ENCODE results near the gene IFNLR1.

Gene IFNLR1

GRCh38 chr1:24159366-24159765, 27.7 kb downstream of the IFNLR1 start:
- Histone ChIP-seq H3K4me3 (no peak overlapping the region), H3K27ac (no peak overlapping the region)
- no peak for DNase-seq (ENCODE audit: low spot score)
- TF ChIP-seq CTCF (IDR thresholded peaks at IDR 0.05), result no peak

DNA sequence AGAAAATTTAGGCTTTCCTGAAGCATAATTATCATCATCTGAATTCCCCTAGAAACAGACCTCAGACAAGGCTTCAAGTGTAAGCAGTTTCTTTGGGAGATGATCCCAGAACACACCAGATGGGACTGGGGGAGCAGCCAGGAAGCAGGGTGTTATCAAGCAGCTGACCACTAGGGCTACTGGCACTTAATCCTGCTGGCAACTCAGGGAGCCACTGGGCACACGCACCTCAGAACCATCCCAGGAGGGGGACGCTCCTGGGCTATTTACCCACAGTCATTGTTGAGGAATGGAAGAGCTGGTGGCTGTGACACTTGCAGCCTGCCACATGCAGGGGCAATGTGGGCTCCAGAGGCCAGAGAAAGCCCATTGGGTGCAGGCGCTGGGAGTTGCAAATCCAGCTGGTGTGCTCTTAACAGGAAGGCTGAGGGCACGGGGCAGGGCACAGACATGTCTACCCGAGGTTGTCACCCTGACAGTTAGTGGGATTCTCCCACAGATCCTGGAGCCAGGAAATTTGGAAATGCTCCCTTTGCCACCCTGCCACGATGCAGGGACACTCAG, 29.1 kb downstream of the IFNLR1 start:
- TF ChIP-seq CTCF (IDR thresholded peaks at IDR 0.05), result no peak
- DNase-seq (ENCODE audit: low spot score), result no peak
- Histone ChIP-seq H3K4me3 (no peak overlapping the region), H3K27ac (no peak overlapping the region)

GRCh38 chr1:24156542-24157260, 30.4 kb downstream of the IFNLR1 start:
- TF ChIP-seq CTCF (IDR thresholded peaks at IDR 0.05), result no peak
- no peak for DNase-seq (ENCODE audit: low spot score)
- Histone ChIP-seq H3K4me3 (no peak overlapping the region), H3K27ac (no peak overlapping the region)

DNA sequence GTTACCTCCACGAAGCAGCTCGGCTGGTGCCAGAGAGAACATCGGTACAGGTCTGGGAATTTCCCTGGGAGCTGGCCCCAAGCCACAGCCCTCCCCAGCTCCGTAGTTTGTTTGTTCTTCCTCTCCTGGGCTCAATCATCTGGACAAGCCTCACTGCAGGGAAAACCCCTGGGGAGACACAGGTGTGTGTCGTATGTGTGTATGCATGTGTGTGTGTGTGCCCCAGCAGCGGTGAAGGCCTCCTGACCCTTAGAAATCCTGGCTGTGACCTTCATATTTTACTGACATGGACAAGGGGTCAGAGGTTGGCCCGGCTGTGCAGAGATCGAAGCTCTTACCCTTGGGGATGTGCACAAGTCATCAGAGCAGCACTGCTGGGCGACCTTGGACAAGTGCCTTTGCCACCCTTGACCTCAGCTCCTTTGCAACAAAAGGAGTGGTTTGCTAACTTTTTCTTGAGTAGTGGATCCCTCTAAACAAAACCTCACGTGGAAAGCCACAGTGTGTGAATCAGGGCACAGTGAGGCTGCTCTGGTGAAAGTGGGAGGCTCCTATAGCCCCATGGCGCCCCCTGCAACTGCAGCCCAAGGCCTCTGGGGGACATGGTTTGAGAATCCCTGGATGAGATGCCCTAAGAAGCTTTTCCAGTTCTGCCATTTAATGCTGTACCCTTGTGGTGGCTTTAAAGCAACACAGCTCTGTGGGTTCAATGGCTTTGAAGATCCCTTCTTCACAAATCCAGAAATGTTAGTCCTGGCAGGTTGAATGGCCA, 31.9 kb downstream of the IFNLR1 start:
- no peak overlapping the region for H3K4me3 ChIP-seq
- no peak for TF ChIP-seq CTCF (IDR thresholded peaks at IDR 0.05)
- no peak for DNase-seq (ENCODE audit: low spot score)
- H3K27ac ChIP-seq, result no peak overlapping the region

DNA sequence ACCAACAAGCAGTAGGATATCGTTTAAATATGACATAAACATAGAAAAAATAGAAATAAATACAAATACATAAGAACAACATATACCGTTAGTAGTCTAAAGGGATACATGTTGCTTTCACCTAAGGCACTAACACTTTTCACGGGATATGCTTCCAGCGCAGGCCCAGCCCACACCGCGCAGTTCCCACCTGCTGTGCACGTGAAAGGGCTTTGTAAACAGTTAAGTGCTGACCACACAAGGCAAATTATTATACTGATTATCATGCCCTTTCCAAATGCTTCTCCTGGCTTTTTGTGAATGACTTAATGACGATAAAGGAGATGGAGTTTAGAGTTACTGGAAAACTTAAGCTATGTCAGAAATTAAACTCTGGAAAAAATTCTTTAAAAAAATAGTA, 32.9 kb downstream of the IFNLR1 start:
- no peak for TF ChIP-seq CTCF (IDR thresholded peaks at IDR 0.05)
- no peak overlapping the region for H3K27ac ChIP-seq
- no peak overlapping the region for H3K4me3 ChIP-seq
- no peak for DNase-seq (ENCODE audit: low spot score)

GRCh38 chr1:24152631-24153494, 34.2 kb downstream of the IFNLR1 start:
- Histone ChIP-seq H3K4me3 (no peak overlapping the region), H3K27ac (no peak overlapping the region)
- no peak for TF ChIP-seq CTCF (IDR thresholded peaks at IDR 0.05)
- no peak for DNase-seq (ENCODE audit: low spot score)

Data from coronary artery (tissue), 2 donors.